IPS-15b (cell line): ENCODE results near the gene RPS15A.

Experiments used
- H3K27me3 ChIP-seq: one replicate; pipeline ENCODE4 v1.6.1; 2013; ENCODE audit warnings: low read length; ENCODE audit not compliant: control insufficient read depth, insufficient read depth
- H3K36me3 ChIP-seq: one replicate; pipeline ENCODE4 v1.6.1; 2013; ENCODE audit warnings: low read length; ENCODE audit not compliant: control insufficient read depth, insufficient read depth
- H3K4me1 ChIP-seq: one replicate; pipeline ENCODE4 v1.6.1; 2013; ENCODE audit warnings: mild to moderate bottlenecking, low read length; ENCODE audit not compliant: control insufficient read depth, insufficient read depth
- H3K4me3 ChIP-seq: one replicate; pipeline ENCODE4 v1.5.1; 2013; ENCODE audit warnings: low read depth, low read length
- H3K9ac ChIP-seq: one replicate; pipeline ENCODE4 v1.6.1; 2013; ENCODE audit warnings: low read depth, mild to moderate bottlenecking, low read length
- H3K9me3 ChIP-seq: one replicate; pipeline ENCODE4 v1.6.1; 2013; ENCODE audit warnings: mild to moderate bottlenecking, low read length; ENCODE audit not compliant: control insufficient read depth, insufficient read depth

RPS15A gene

GRCh38 chr16:18789850-18790706 is at the start of gene RPS15A:
RPS15A (minus strand) TSS chr16:18790334; CDS start chr16:18789113, 1,221 bp downstream.
- Histone ChIP-seq H3K4me1 (peaks cover 9% of the 10 kb centered on the region), H3K9me3 (no peaks in the 10 kb centered on the region), H3K27me3 (no peaks in the 10 kb centered on the region), H3K36me3 (peaks cover 43% of the 10 kb centered on the region), H3K4me3 (peak within 1 kb of the TSS; percentile 69), H3K9ac (peak within 1 kb of the TSS; percentile 99)

GRCh38 chr16:18839555-18839954 is 49.4 kb upstream of the RPS15A start:
- Histone ChIP-seq H3K36me3 (peaks cover 45% of the 10 kb centered on the region), H3K27me3 (no peaks in the 10 kb centered on the region), H3K9me3 (no peaks in the 10 kb centered on the region)

GRCh38 chr16:18836702-18837101 is 46.6 kb upstream of the RPS15A start:
- H3K9ac ChIP-seq, result no peak overlapping the region
- H3K9me3 ChIP-seq, result no peaks in the 10 kb centered on the region
- no peaks in the 10 kb centered on the region for H3K4me1 ChIP-seq
- H3K36me3 ChIP-seq, result peaks cover 58% of the 10 kb centered on the region
- no peak overlapping the region for H3K4me3 ChIP-seq
- H3K27me3 ChIP-seq, result no peaks in the 10 kb centered on the region

More at GRCh38 chr16:18839555-18839954, 49.4 kb upstream of the RPS15A start:
- Histone ChIP-seq H3K4me1 (no peaks in the 10 kb centered on the region), H3K4me3 (no peak overlapping the region), H3K9ac (no peak overlapping the region)

- no peaks in the 10 kb centered on the region for H3K9me3 ChIP-seq
- no peaks in the 10 kb centered on the region for H3K27me3 ChIP-seq
- H3K36me3 ChIP-seq, result peaks cover 54% of the 10 kb centered on the region
- H3K4me1 ChIP-seq, result no peaks in the 10 kb centered on the region
- H3K9ac ChIP-seq, result no peak overlapping the region
- H3K4me3 ChIP-seq, result no peak overlapping the region
Observed at GRCh38 chr16:18834864-18835263, 44.7 kb upstream of the RPS15A start.

GRCh38 chr16:18833707-18834505 is 43.8 kb upstream of the RPS15A start:
- no peak overlapping the region for H3K4me3 ChIP-seq
- no peak overlapping the region for H3K9ac ChIP-seq
- no peaks in the 10 kb centered on the region for H3K27me3 ChIP-seq
- peaks cover 55% of the 10 kb centered on the region for H3K36me3 ChIP-seq
- H3K4me1 ChIP-seq, result no peaks in the 10 kb centered on the region
- no peaks in the 10 kb centered on the region for H3K9me3 ChIP-seq

- Histone ChIP-seq H3K9ac (no peak overlapping the region), H3K4me3 (no peak overlapping the region), H3K36me3 (peaks cover 51% of the 10 kb centered on the region), H3K4me1 (peaks cover 3% of the 10 kb centered on the region), H3K9me3 (no peaks in the 10 kb centered on the region), H3K27me3 (no peaks in the 10 kb centered on the region)
Observed at GRCh38 chr16:18832613-18833012, 42.5 kb upstream of the RPS15A start.

- peaks cover 47% of the 10 kb centered on the region for H3K36me3 ChIP-seq
- no peak overlapping the region for H3K9ac ChIP-seq
- H3K4me3 ChIP-seq, result no peak overlapping the region
- H3K9me3 ChIP-seq, result no peaks in the 10 kb centered on the region
- peaks cover 3% of the 10 kb centered on the region for H3K4me1 ChIP-seq
- H3K27me3 ChIP-seq, result no peaks in the 10 kb centered on the region
Observed at GRCh38 chr16:18832006-18832405, 41.9 kb upstream of the RPS15A start.

- Histone ChIP-seq H3K36me3 (peaks cover 24% of the 10 kb centered on the region), H3K4me1 (peaks cover 3% of the 10 kb centered on the region), H3K9ac (no peak overlapping the region), H3K9me3 (no peaks in the 10 kb centered on the region), H3K27me3 (no peaks in the 10 kb centered on the region), H3K4me3 (no peak overlapping the region)
Observed at GRCh38 chr16:18829251-18829650, 39.1 kb upstream of the RPS15A start.

GRCh38 chr16:18827890-18828289 is 37.8 kb upstream of the RPS15A start:
- Histone ChIP-seq H3K36me3 (peaks cover 18% of the 10 kb centered on the region), H3K4me1 (peaks cover 3% of the 10 kb centered on the region), H3K4me3 (no peak overlapping the region), H3K9ac (no peak overlapping the region), H3K27me3 (no peaks in the 10 kb centered on the region), H3K9me3 (no peaks in the 10 kb centered on the region)

- H3K27me3 ChIP-seq, result no peaks in the 10 kb centered on the region
- no peak overlapping the region for H3K4me3 ChIP-seq
- peaks cover 36% of the 10 kb centered on the region for H3K36me3 ChIP-seq
- H3K4me1 ChIP-seq, result no peaks in the 10 kb centered on the region
- H3K9me3 ChIP-seq, result no peaks in the 10 kb centered on the region
- no peak overlapping the region for H3K9ac ChIP-seq
Observed at GRCh38 chr16:18816286-18816685, 26.2 kb upstream of the RPS15A start.

- no peaks in the 10 kb centered on the region for H3K9me3 ChIP-seq
- H3K9ac ChIP-seq, result no peak overlapping the region
- no peak overlapping the region for H3K4me3 ChIP-seq
- H3K4me1 ChIP-seq, result no peaks in the 10 kb centered on the region
- H3K27me3 ChIP-seq, result no peaks in the 10 kb centered on the region
- peaks cover 31% of the 10 kb centered on the region for H3K36me3 ChIP-seq
Observed at GRCh38 chr16:18811925-18812324, 21.8 kb upstream of the RPS15A start.
